ENCODE results near the gene FZR1. TPM values are rescaled to one million over a fixed set of nuclear protein-coding genes. Genes with fewer than 3 reads are reported as not detected.

Gene FZR1
- polyA plus RNA-seq, 5 donors, result 37.0 to 63.1 (median 50.3) TPM

Other genes with a start within 250 kb of the FZR1 start
- gene NFIC, start 139.7 kb upstream of the FZR1 start, polyA plus RNA-seq (ENCODE audit: insufficient read depth in 1 of 5, insufficient read length in 5 of 5, low replicate concordance in 1 of 5), result 10 to 100 TPM; 31.3 to 72.3 (median 36.8) TPM
- gene SMIM24, start 25.8 kb upstream of the FZR1 start, polyA plus RNA-seq (ENCODE audit: insufficient read depth in 1 of 5, insufficient read length in 5 of 5, low replicate concordance in 1 of 5), result 1 to 10 TPM in 3 of 5 donors, under 1 TPM in 2; 0.59 to 3.7 (median 1.1) TPM
- gene SMIM44, start 22.9 kb upstream of the FZR1 start, polyA plus RNA-seq (ENCODE audit: insufficient read depth in 1 of 5, insufficient read length in 5 of 5, low replicate concordance in 1 of 5), result not detected
- 10 to 100 TPM in 1 of 5 donors, 1 to 10 TPM in 4; 4.4 to 11.5 (median 6.6) TPM for gene DOHH, start 5.6 kb upstream of the FZR1 start, polyA plus RNA-seq (ENCODE audit: insufficient read depth in 1 of 5, insufficient read length in 5 of 5, low replicate concordance in 1 of 5)
- 1 to 10 TPM; 2.3 to 7.5 (median 4.6) TPM for gene TEKTIP1, start 32.9 kb downstream of the FZR1 start, polyA plus RNA-seq (ENCODE audit: insufficient read depth in 1 of 5, insufficient read length in 5 of 5, low replicate concordance in 1 of 5)
- 10 to 100 TPM; 28.1 to 48.9 (median 36.4) TPM for gene MFSD12, start 51.3 kb downstream of the FZR1 start, polyA plus RNA-seq (ENCODE audit: insufficient read depth in 1 of 5, insufficient read length in 5 of 5, low replicate concordance in 1 of 5)
- gene HMG20B, start 66.6 kb downstream of the FZR1 start, polyA plus RNA-seq (ENCODE audit: insufficient read depth in 1 of 5, insufficient read length in 5 of 5, low replicate concordance in 1 of 5), result 100 to 1,000 TPM in 1 of 5 donors, 10 to 100 TPM in 4; 72.5 to 129 (median 85.3) TPM
- gene GIPC3, start 79.2 kb downstream of the FZR1 start, polyA plus RNA-seq (ENCODE audit: insufficient read depth in 1 of 5, insufficient read length in 5 of 5, low replicate concordance in 1 of 5), result 1 to 10 TPM; 3.9 to 6.3 (median 4.2) TPM
- gene TBXA2R, start 100.6 kb downstream of the FZR1 start, polyA plus RNA-seq (ENCODE audit: insufficient read depth in 1 of 5, insufficient read length in 5 of 5, low replicate concordance in 1 of 5), result 1 to 10 TPM; 1.6 to 3.8 (median 2.7) TPM
- gene CACTIN, start 120.5 kb downstream of the FZR1 start, polyA plus RNA-seq (ENCODE audit: insufficient read depth in 1 of 5, insufficient read length in 5 of 5, low replicate concordance in 1 of 5), result 10 to 100 TPM; 18.4 to 34.7 (median 26.0) TPM
- 10 to 100 TPM; 16.6 to 32.1 (median 23.6) TPM for gene PIP5K1C, start 194.2 kb downstream of the FZR1 start, polyA plus RNA-seq (ENCODE audit: insufficient read depth in 1 of 5, insufficient read length in 5 of 5, low replicate concordance in 1 of 5)
- gene TJP3, start 202.1 kb downstream of the FZR1 start, polyA plus RNA-seq (ENCODE audit: insufficient read depth in 1 of 5, insufficient read length in 5 of 5, low replicate concordance in 1 of 5), result 10 to 100 TPM in 4 of 5 donors, 1 to 10 TPM in 1; 9.4 to 20.0 (median 16.0) TPM